GM10847 (cell line): Measurements from ENCODE around the gene RPL18.

Experiments used
- POLR2A ChIP-seq: IDR thresholded peaks from 2 replicates; pipeline ENCODE4 v1.6.1; 2011; ENCODE audit not compliant: insufficient read length; ENCODE audit errors: extremely low read depth

Gene RPL18

DNA sequence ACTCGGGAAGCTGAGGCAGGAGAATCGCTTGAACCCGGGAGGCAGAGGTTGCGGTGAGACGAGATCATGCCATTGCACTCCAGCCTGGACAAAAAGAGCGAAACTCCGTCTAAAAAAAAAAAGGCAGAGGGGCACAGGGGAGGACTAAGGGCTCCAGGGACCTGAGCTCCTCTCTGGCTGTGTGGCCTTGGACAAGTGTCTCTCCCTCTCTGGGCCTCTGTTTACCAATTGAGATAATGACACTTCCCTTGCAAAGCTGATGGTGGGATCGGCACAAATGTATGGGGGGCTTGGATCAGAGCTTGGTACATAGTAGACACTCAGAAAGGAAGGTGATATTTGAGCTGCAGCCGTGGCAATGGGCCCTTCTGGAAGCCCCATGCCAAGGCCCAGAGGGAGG lies 23.8 kb downstream of the RPL18 start:
- no peak for TF ChIP-seq POLR2A

DNA sequence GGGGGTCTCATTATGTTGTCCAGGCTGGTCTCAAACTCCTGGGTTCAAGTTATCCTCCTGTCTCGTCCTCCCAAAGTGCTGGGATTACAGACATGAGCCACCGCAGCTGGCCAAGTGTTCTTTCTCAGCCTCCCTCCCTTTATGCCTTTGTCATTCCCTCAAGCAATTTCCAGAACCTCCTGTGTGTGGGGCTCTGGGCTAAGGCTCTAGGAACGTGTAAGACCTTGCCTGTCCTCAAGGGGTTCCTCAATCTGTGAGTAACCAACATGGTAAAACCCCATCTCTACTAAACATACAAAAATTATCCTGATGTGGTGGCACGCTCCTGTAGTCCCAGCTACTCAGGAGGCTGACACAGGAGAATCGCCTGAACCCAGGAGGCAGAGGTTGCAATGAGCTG lies 28.0 kb downstream of the RPL18 start:
- no peak for TF ChIP-seq POLR2A

GRCh38 chr19:48588670-48589401 lies 30.1 kb downstream of the RPL18 start:
- no peak for TF ChIP-seq POLR2A

DNA sequence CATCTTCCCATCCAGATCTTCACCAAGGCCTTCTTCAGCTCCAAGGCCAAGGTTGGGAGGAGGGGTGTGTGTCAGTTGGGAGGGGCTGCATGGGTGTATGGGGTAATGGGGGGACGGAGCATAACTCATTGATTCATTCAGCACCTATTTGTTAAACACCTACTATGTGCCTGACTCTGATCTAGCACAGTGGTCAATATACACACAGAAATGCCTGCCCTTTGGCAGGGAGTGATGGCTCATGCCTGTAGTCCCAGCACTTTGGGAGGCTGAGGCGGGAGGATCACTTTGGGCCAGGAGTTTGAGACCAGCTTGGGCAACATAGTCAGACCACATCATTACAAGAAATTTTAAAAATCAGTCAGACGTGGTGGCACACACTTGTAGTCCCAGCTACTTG lies 31.6 kb downstream of the RPL18 start:
- TF ChIP-seq POLR2A, result no peak

DNA sequence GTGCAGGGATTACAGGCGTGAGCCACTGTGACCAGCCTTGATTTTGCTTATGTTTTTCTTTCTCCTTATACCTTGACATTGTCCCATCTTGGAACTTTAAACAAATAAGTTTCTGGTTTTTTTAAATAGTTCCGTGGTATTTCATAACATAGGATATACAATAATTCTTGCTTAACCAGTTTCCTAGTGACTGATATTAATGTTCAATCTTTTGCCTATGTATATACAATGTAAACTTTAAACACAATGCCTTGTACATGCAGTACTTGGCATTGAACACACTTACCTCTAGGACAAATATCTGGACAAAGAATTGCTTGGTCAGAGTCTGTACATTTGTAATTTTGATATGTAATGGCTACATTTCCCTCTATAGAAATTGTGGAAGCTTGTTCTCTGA lies 36.8 kb downstream of the RPL18 start:
- TF ChIP-seq POLR2A, result no peak

DNA sequence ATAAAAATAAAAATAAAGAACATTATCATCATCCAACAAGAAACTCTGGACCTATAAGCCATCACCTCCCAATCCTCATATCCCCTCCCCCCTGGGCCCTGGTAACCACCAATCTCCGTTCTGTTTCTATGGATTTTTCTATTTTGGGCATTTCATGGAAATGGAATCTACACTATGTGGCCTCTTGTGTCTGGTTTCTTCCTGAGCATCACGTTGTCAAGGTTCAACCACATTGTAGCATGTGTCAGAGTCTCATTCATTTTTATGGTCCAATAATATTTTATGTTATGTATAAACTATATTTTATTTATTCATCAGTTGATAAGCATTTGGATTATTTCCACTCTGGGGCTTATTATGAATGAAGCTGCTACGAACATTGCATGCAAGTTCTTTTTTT lies 40.1 kb downstream of the RPL18 start:
- no peak for TF ChIP-seq POLR2A

DNA sequence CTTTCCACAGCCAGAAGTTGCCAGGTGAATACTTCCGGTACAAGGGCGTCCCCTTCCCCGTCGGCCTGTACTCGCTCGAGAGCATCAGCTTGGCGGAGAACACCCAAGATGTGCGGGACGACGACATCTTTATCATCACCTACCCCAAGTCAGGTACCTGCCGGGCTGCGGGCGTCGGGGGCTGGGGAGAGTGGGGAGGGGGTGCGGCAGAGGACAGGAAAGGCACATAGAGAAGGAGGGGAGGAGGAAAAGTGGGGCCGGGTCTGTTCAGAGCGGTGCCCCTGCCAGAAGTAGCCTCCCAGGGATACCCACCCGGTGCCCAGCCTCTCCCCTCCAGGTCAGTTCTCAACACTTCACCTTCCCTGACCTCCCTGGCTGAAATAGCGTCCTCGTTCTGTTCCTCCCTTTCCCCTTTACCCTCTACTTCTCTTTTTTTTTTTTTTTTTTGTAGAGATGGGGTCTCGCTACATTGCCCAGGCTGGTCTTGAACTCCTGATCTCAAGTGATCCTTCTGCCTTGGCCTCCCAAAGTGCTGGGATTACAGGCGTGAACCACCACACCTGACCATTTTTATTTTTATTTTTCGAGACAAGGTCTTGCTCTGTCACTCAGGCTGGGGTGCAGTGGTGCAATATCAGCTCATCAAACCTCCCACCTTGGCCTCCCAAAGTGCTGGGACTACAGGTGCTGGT lies 42.9 kb downstream of the RPL18 start:
- TF ChIP-seq POLR2A, result no peak

DNA sequence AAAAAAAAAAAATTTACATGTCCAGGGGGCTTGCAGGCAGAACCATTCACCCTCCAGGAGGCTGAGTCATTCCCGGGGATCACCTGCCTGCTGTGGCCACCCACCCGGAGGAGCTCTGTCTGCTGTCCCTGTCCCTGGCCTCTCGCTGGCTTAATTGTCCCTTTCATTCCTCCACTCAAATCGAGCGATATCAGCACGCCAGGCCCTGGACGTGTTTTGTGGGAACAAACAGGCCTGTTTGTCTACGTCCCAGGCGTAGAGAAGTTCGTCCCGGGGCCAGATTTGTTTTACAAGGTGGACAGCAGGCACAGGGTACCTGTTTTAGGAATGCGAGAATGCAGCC lies 45.8 kb downstream of the RPL18 start:
- TF ChIP-seq POLR2A, result no peak

DNA sequence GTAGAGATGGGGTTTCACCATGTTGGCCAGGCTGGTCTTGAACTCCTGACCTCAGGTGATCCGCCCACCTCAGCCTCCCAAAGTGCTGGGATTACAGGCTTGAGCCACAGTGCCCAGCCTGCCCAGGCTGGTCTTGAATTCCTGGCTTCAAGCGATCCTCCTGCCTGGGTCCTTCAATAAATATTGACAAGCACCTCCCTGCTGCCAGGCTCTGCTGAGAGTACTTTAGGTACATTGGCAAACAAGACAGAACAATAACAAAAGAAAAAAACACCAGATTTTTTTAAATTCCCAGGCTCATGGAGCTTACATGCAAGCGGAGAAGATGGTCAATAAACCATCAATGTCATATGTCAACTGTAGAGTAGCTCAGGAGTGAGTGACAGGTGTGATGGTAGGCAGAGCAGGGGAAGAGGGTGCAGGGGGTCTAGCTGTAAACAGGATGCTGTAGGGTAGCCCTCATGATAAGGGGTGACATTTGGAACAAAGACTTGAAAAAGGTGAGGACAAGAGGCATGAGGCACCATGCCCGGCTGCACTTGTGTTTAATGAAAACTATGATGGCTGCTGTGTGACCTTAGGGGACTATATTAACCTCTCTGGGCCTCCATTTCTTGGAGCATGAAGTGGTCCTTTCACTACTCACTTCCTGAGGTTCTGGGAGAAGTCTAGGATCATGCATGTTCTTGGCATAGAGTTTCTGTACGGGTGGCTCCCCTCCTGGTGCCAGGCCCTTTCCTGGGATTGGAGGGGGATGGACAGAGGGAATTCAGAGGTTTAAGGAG lies 47.4 kb downstream of the RPL18 start:
- TF ChIP-seq POLR2A, result no peak

- TF ChIP-seq POLR2A, result no peak
Observed at GRCh38 chr19:48569814-48570213, 49.2 kb downstream of the RPL18 start.

GRCh38 chr19:48568345-48568886 lies 50.6 kb downstream of the RPL18 start:
- no peak for TF ChIP-seq POLR2A
